ENCODE results near the gene TMEM176A. TPM values are rescaled to one million over a fixed set of nuclear protein-coding genes. Genes with fewer than 3 reads are reported as not detected.

The TMEM176A gene
- total and polyA plus RNA-seq, 2 of the 8 experiments (the other 6 are each of a cell fraction or from before 2014, with no cell fraction given): 1.3 to 1.5 TPM

- H3K4ac ChIP-seq (replicated peaks; ENCODE audit: insufficient read length, low read depth, low read length): no peak overlapping the region
- ChIA-PET CTCF (ENCODE audit: partially characterized antibody) (no interaction called here), POLR2A (ENCODE audit: partially characterized antibody) (no interaction called here)
- no peak overlapping the region for H2BK20ac ChIP-seq (ENCODE audit: low read length)
- no peak overlapping the region for H3K4me2 ChIP-seq (ENCODE audit: insufficient read depth in 1 of 2, low read depth in 2 of 2, low read length in 2 of 2)
- H4K20me1 ChIP-seq (replicated peaks in 1 of 2; ENCODE audit: control insufficient read depth in 1 of 2, insufficient read depth in 2 of 2, low read length in 2 of 2): no peaks in the 10 kb centered on the region
- no peak overlapping the region for H4K91ac ChIP-seq (replicated peaks; ENCODE audit: insufficient read length, low read length)
- no peaks in the 10 kb centered on the region for H3K79me2 ChIP-seq (ENCODE audit: control insufficient read depth in 1 of 2, insufficient read depth in 2 of 2, low read length in 2 of 2)
- FAIRE-seq: no peak
- no peak overlapping the region for H2BK12ac ChIP-seq (ENCODE audit: low read depth, low read length)
- H3K79me1 ChIP-seq (ENCODE audit: low read depth, low read length): no peaks in the 10 kb centered on the region
- peaks cover 17 to 23% (median 21%) of the 10 kb centered on the region in 4 experiments for H3K27me3 ChIP-seq (replicated peaks in 1 of 4; ENCODE audit: control insufficient read depth in 3 of 4, extremely low read depth in 1 of 4, insufficient read depth in 3 of 4, low read length in 3 of 4)
- no peak overlapping the region for H3K4me3 ChIP-seq (ENCODE audit: extremely low read depth in 1 of 4, insufficient read depth in 2 of 4, low read depth in 3 of 4, low read length in 4 of 4)
- no peak overlapping the region for H4K5ac ChIP-seq (ENCODE audit: insufficient read length, low read depth, low read length)
- no peak for DNase-seq (ENCODE audit: low read depth in 1 of 2, low spot score in 2 of 2)
- H4K8ac ChIP-seq (ENCODE audit: extremely low read depth, insufficient read depth, low read length): no peak overlapping the region
- H3K4me1 ChIP-seq (replicated peaks in 1 of 4; ENCODE audit: control insufficient read depth in 3 of 4, insufficient read depth in 4 of 4, low read length in 3 of 4): peaks cover 0 to 4% (median 0%) of the 10 kb centered on the region in 4 experiments; a peak in 3 of 7 replicates
- H2BK15ac ChIP-seq (ENCODE audit: low read length): no peak overlapping the region
- peaks cover 0 to 15% of the 10 kb centered on the region in 2 experiments; a peak in 3 of 4 replicates for H3K9me3 ChIP-seq (ENCODE audit: insufficient read depth in 2 of 2, low read depth in 1 of 2, low read length in 1 of 2)
- peaks cover 5% of the 10 kb centered on the region; the same call in 1 of the 2 replicates for H3K23me2 ChIP-seq (ENCODE audit: low read depth, low read length)
- H3K27ac ChIP-seq (ENCODE audit: low read depth, low read length): no peak overlapping the region
- H2AFZ ChIP-seq (ENCODE audit: low read length): no peak overlapping the region
- peaks cover 0 to under 1% (median 0%) of the 10 kb centered on the region in 4 experiments; a peak in 1 of 8 replicates for H3K36me3 ChIP-seq (ENCODE audit: control insufficient read depth in 2 of 4, insufficient read depth in 4 of 4, low read length in 3 of 4)
- no peak overlapping the region for H3K14ac ChIP-seq (ENCODE audit: insufficient read length)
- no peak overlapping the region for H3K18ac ChIP-seq (ENCODE audit: extremely low read depth, low read length)
- H3K23ac ChIP-seq (ENCODE audit: insufficient read length): no peak overlapping the region
- H3K56ac ChIP-seq (replicated peaks; ENCODE audit: insufficient read length, low read depth, low read length): no peak overlapping the region
- H2AK5ac ChIP-seq (ENCODE audit: low read depth, low read length): no peak overlapping the region
- H2BK120ac ChIP-seq (replicated peaks; ENCODE audit: low read depth, low read length): no peak overlapping the region
- H3K9ac ChIP-seq (replicated peaks in 1 of 4; ENCODE audit: extremely low read depth in 1 of 4, low read depth in 3 of 4, low read length in 3 of 4): no peak overlapping the region
- no peak overlapping the region for H2BK5ac ChIP-seq (ENCODE audit: low read depth, low read length)
- TF ChIP-seq KDM4A (IDR thresholded peaks at IDR 0.05; ENCODE audit: low read depth, low read length, severe bottlenecking): no peak
- TF ChIP-seq NRF1 (IDR thresholded peaks at IDR 0.05; ENCODE audit: low read depth, low read length): no peak
- TF ChIP-seq FOSL1 (IDR thresholded peaks at IDR 0.05; ENCODE audit: insufficient read depth, low read depth, low read length): no peak
- TF ChIP-seq RFX5 (IDR thresholded peaks at IDR 0.05; ENCODE audit: borderline replicate concordance, low read depth, low read length): no peak
- TF ChIP-seq, protein P1, sequence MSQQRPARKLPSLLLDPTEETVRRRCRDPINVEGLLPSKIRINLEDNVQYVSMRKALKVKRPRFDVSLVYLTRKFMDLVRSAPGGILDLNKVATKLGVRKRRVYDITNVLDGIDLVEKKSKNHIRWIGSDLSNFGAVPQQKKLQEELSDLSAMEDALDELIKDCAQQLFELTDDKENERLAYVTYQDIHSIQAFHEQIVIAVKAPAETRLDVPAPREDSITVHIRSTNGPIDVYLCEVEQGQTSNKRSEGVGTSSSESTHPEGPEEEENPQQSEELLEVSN (IDR thresholded peaks at IDR 0.05): no peak
- TF ChIP-seq BACH1 (IDR thresholded peaks at IDR 0.05; ENCODE audit: low read length): no peak
- TF ChIP-seq KDM1A (IDR thresholded peaks at IDR 0.05; ENCODE audit: borderline replicate concordance, low read length): no peak
- TF ChIP-seq TBP (IDR thresholded peaks at IDR 0.05; ENCODE audit: low read depth, low read length): no peak
- no peak for TF ChIP-seq YY1 (IDR thresholded peaks at IDR 0.05; ENCODE audit: low read depth, low read length)
- TF ChIP-seq CTBP2 (IDR thresholded peaks at IDR 0.05; ENCODE audit: borderline replicate concordance, insufficient read depth, insufficient read length, low read length): no peak
- no peak for TF ChIP-seq CTCF (IDR thresholded peaks at IDR 0.05; ENCODE audit: control extremely low read depth in 1 of 3, insufficient read depth in 1 of 3, low read depth in 1 of 3, low read length in 3 of 3)
- no peak for TF ChIP-seq TEAD4 (IDR thresholded peaks at IDR 0.05; ENCODE audit: low read depth, low read length)
Measured at GRCh38 chr7:150805864-150806263, 5.3 kb downstream of the TMEM176A start.
